ENCODE measurements around the gene WDR88.

The WDR88 gene

DNA sequence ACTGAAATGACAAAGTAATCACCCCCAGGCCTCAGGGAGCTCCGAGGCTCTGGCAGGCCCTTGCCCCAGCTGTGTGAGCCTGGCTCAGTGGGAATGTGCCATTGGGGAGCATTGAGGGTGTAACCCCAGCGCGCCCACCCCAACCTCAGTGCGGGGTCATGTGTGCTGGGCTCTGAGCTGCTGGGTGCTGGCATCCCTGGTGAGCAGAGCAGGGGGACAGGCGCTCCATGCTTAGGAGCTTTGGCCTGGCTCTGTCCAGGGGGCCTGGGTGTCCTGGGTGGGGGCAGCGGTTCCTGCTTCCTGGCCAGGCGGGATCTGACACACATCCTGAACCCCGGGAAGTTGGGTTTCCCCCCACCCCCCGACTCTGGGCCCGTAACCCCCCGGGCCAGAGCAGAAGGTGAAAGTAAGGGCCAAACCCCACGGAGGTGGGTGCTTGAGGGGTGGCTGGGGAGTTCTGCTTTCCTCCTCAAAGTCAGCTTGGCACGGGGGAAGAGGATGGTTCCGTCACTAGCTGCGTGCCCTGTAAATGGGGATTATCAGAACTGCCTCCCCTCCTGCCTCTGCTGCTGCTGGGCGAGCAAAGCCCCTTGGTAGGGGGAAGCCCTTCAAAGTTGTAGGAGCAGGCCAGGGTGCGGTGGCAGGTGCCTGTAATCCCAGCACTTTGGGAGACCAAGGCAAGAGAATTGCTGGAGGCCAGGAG is 63.9 kb downstream of the WDR88 start:
- H3K4me3 ChIP-seq (ENCODE audit: low read depth, low read length): no peak overlapping the region
- TF ChIP-seq, protein P1, sequence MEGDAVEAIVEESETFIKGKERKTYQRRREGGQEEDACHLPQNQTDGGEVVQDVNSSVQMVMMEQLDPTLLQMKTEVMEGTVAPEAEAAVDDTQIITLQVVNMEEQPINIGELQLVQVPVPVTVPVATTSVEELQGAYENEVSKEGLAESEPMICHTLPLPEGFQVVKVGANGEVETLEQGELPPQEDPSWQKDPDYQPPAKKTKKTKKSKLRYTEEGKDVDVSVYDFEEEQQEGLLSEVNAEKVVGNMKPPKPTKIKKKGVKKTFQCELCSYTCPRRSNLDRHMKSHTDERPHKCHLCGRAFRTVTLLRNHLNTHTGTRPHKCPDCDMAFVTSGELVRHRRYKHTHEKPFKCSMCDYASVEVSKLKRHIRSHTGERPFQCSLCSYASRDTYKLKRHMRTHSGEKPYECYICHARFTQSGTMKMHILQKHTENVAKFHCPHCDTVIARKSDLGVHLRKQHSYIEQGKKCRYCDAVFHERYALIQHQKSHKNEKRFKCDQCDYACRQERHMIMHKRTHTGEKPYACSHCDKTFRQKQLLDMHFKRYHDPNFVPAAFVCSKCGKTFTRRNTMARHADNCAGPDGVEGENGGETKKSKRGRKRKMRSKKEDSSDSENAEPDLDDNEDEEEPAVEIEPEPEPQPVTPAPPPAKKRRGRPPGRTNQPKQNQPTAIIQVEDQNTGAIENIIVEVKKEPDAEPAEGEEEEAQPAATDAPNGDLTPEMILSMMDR (IDR thresholded peaks at IDR 0.05; ENCODE audit: low read depth, low read length, missing control alignments): no peak

DNA sequence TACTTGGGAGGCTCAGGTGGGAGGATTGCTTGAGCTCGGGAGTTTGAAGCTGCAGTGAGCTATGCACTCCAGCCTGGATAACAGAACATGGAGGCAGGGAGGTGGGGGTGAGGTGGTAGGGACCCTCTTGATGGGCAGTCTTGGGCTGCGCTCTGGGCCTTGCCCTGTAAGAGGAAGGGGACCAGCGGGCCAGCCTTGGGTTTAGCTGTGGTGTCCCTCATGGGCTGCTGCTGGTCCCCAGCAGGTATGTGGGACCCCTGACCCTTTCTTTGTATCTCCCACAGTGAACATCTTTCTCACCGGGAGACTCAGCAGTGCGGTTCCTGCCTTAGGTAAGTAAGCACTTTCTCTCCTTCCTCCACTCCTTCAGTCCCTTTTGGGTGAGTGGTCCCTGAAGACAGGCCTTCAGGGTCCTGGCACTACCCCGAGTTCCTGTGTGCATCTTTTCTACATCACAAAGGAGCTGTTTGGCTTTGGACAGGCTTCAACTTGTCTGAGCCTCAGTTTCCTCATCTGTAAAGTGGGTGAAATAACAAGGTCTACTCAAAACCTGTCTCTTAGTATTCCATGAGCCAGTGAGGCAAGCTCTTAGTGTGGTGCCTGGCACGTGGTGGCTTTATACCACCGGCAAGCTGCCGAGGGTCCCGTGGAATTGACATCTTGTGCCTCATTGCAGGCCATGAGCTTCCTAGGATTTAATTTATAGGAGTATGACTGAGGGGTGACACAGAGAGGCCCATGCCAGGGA is 64.7 kb downstream of the WDR88 start:
- TF ChIP-seq, protein P1 (IDR thresholded peaks at IDR 0.05; ENCODE audit: low read depth, low read length, missing control alignments): no peak
- no peak overlapping the region for H3K4me3 ChIP-seq (ENCODE audit: low read depth, low read length)
- DNase-seq (ENCODE audit: low read depth): no peak

More for the DNA sequence above, 63.9 kb downstream of the WDR88 start:
- DNase-seq (ENCODE audit: low read depth): no peak

DNA sequence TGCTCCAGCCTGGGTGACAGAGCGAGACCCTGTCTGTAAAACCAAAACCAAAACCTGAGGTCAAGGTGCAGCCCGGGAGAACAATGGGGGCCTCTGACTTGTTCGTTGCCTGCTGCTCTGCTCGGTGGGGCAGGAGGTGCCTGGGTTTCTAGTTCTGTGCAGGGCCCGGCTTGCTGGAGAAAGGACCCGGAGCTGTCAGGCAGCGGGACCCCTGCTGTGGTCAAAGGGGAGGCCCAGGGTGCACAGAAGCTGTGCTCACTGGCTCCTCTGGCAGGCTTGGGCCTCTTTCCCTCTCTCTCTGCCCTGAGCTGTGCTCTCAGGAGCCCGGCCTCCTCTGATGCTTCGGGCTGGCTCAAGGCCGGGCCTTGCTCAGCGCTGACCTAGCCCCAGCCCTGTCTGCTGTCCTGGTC is 65.7 kb downstream of the WDR88 start:
- no peak for DNase-seq (ENCODE audit: low read depth)

DNA sequence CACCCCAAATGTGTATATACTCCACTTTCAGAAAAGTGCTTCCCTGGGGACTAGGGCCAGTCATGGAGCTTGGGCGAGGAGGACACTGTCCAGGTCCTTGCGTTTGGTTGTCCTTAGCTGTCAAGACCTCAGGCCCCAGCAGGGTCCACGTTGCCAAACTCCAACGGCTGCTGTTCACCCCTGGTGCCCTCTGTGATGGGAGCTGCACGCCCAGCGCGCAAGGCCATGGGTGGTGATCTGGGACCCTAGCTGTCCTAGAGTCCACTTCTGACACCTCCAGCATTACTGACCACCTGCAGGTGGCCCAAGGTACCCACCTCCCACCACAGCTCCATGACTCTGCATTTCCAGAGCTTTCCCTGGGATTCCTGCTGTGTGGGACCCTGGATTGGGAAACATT is 66.3 kb downstream of the WDR88 start:
- TF ChIP-seq, protein P1 (IDR thresholded peaks at IDR 0.05; ENCODE audit: low read depth, low read length, missing control alignments): no peak
- no peak overlapping the region for H3K4me3 ChIP-seq (ENCODE audit: low read depth, low read length)
- no peak for DNase-seq (ENCODE audit: low read depth)

More for the DNA sequence above, 65.7 kb downstream of the WDR88 start:
- H3K4me3 ChIP-seq (ENCODE audit: low read depth, low read length): no peak overlapping the region
- TF ChIP-seq, protein P1 (IDR thresholded peaks at IDR 0.05; ENCODE audit: low read depth, low read length, missing control alignments): no peak

DNA sequence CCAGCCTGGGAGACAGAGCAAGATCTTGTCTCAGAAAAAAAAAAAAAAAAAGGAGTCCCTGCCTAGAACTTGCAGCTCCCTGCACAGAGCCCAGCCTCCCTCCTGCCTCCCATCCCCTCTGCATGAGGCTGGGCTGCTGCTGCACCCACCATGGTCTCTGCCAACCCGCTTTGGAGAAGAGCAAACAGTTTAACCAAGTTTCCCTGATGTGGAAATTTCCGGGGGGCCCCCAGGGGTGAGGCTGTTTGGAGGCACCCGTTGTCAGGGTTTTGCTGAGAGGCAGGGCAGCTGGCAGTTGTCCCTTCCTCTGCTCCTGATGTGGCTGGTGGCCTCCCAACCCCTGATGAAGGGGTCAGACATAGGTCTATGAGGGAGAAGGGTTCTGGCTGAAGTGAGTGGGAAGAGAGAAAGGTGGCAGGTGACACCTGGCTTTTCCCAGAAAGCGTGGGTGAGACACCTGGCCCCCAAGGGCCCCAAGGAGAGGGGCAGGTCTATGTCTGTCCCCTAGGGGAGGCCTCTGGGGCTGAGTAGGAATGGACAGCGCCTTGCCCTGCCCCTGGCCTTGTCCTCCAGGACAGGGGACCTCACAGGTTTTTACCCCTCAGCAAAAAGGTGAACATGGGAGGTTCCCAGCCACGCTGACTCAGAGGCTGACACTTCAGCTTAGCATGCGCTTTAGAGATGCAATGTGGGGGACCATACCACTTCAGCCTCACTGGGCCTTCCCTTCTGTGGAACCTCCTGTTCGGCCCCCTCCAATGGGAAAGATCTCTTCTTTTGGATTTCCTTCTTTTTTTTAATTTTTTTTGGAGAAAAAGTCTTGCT is 67.7 kb downstream of the WDR88 start:
- TF ChIP-seq, protein P1 (IDR thresholded peaks at IDR 0.05; ENCODE audit: low read depth, low read length, missing control alignments): no peak
- no peak overlapping the region for H3K4me3 ChIP-seq (ENCODE audit: low read depth, low read length)
- DNase-seq (ENCODE audit: low read depth): no peak

DNA sequence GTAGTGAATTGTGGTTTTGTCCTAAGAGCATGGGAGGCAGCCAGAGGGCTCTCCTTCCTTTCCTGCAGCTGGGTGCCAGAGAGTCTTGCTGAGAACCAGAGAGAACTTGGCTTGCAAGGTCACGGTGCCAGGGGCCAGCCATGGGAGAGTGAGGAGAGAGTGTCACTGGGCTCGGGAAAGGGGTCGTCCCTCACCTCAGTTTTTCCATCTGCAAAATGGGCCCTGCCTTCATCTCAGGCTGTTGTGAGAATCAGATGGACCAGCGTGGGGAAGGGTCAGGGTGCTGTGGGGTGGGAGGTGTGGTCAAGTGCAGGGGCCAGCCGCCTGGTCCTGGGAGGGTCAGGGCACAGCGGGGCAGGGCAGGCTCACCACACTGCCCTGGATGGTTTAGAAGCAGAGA is 69.6 kb downstream of the WDR88 start:
- TF ChIP-seq, protein P1 (IDR thresholded peaks at IDR 0.05; ENCODE audit: low read depth, low read length, missing control alignments): no peak
- H3K4me3 ChIP-seq (ENCODE audit: low read depth, low read length): no peak overlapping the region
- DNase-seq (ENCODE audit: low read depth): no peak

Measured in GM12864 (cell line).